Progenitor cell of endocrine pancreas (in vitro differentiated cells): ENCODE data around the gene ARHGEF5. TPM values are rescaled to one million over a fixed set of nuclear protein-coding genes. Genes with fewer than 3 reads are reported as not detected.
"Not testable (repeated sequence)": the region's sequence is repeated elsewhere in the genome, so short reads cannot be mapped to it uniquely, and the experiment has no call there.

Experiments
- DNase-seq: peaks from one replicate; pipeline ENCODE4 v3.0.0; 2021; ENCODE audit warnings: low spot score; ENCODE audit not compliant: unreplicated experiment
- H3K27ac Mint-ChIP-seq: 2 replicates; pipeline ENCODE4 v1.8.0; 2021; ENCODE audit warnings: mild to moderate bottlenecking, moderate library complexity, mixed read lengths
- H3K27me3 Mint-ChIP-seq: 2 replicates; pipeline ENCODE4 v1.8.0; 2021; ENCODE audit warnings: mixed read lengths
- H3K36me3 Mint-ChIP-seq: 2 replicates; pipeline ENCODE4 v1.8.0; 2022; ENCODE audit warnings: mixed read lengths; ENCODE audit not compliant: insufficient read depth
- H3K4me1 Mint-ChIP-seq: 2 replicates; pipeline ENCODE4 v1.8.0; 2021; ENCODE audit warnings: low read depth, mixed read lengths
- H3K4me3 Mint-ChIP-seq: 2 replicates; pipeline ENCODE4 v1.8.0; 2021; ENCODE audit warnings: low read depth, mild to moderate bottlenecking, moderate library complexity, mixed read lengths
- H3K9me3 Mint-ChIP-seq: 2 replicates; pipeline ENCODE4 v1.8.0; 2021; ENCODE audit warnings: low read depth, mixed read lengths
- total RNA-seq: library from RNA; stranded (reverse); gene quantifications from 2 replicates; pipeline ENCODE4 v1.2.1, GENCODE V29; 2021
- TF ChIP-seq, protein P1 (sequence below): fragments of 200-600 bp; sonication (generic); IDR thresholded peaks from one replicate; pipeline ENCODE4 v1.5.0; 2021; ENCODE audit warnings: antibody characterized with exemption, mild to moderate bottlenecking; ENCODE audit not compliant: unreplicated experiment

The ARHGEF5 gene
- total RNA-seq, 1 donor from 2014 or later = 46.6 TPM

DNA sequence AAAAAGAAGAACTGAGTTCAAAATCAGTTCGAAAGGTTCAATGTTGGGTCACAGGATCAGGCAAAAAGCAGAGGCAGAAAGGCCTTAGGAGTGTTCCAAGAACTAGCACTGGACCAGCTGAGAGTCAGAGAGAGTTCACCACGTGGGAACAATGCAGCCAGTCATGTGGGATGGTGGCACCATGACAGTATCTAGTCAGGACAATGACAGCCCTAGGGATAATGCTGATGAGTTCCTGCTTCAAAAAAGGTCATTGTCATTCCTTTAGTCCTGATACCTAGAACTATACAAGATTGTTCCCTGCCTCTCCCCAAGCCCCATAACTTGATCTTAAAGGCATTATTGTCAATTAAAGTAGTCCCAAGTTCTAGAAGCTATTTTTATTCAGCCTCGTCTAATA, 3.5 kb upstream of the ARHGEF5 start:
- not testable (repeated sequence) for DNase-seq, H3K27ac Mint-ChIP-seq, H3K9me3 Mint-ChIP-seq, H3K4me3 Mint-ChIP-seq, H3K27me3 Mint-ChIP-seq, H3K4me1 Mint-ChIP-seq, H3K36me3 Mint-ChIP-seq

DNA sequence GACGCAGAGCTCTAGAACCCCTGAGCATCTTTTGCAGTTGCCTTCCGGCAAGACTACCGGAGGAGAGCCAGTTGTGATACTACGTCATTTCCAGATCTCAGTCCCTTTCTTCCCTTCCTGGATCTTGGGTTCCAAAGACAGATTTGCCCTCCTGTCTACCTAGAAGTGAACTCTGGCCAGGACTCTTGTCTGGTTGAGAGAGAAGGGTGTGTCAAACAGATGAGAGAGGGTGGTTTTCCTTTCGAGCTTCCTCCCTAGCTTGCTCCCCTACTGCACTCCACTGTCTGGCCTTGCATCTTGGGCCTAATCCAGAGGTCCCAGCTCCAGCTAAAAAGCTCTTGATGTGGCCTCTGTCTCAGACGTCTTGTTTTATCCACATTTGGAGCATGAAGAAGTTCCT, 983 bp downstream of the ARHGEF5 start:
- not testable (repeated sequence) for H3K27me3 Mint-ChIP-seq, H3K9me3 Mint-ChIP-seq, H3K4me3 Mint-ChIP-seq, H3K36me3 Mint-ChIP-seq, H3K27ac Mint-ChIP-seq, H3K4me1 Mint-ChIP-seq, DNase-seq

DNA sequence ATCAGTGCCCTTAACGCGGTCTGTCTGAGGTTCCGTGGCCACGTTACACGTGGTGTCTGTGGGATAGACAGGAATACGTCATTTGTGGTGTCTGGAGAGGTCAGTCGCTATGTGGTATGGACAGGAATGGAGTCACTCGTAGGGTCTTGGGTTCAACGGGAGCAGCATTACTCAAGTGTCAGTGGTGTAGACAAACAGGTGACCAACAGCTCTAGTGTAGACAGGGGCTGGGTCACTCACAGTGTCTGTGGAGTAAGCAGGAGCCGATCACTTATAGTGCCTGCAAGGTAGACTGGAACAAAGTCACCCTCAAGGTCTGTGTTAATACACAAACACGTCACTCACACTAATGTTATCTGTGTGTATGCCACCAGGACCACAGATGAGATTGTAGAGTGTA, 1.7 kb downstream of the ARHGEF5 start:
- H3K36me3 Mint-ChIP-seq, H3K4me3 Mint-ChIP-seq, DNase-seq, H3K27ac Mint-ChIP-seq, H3K4me1 Mint-ChIP-seq, H3K9me3 Mint-ChIP-seq, H3K27me3 Mint-ChIP-seq: not testable (repeated sequence)

DNA sequence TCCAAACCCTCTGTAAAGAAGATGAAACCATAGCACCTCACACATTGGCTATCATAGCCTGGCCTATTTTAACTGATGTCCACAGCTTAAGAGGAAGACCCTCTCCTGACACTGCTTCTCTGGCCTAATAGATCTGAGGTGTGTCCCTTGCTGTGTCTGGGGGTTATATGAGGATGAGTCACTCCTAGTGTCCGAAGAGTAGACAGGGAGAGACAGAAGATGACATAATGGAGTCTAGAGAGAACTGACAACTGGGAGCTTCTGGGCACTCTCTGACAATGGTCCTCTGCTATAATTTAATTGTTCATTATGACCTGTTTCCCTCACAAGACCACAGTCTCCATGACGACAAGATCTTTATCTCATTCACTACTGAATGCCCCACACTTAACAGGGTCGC, 6.9 kb downstream of the ARHGEF5 start:
- not testable (repeated sequence) for H3K27ac Mint-ChIP-seq, H3K4me3 Mint-ChIP-seq, DNase-seq, H3K9me3 Mint-ChIP-seq, H3K27me3 Mint-ChIP-seq, H3K4me1 Mint-ChIP-seq, H3K36me3 Mint-ChIP-seq

DNA sequence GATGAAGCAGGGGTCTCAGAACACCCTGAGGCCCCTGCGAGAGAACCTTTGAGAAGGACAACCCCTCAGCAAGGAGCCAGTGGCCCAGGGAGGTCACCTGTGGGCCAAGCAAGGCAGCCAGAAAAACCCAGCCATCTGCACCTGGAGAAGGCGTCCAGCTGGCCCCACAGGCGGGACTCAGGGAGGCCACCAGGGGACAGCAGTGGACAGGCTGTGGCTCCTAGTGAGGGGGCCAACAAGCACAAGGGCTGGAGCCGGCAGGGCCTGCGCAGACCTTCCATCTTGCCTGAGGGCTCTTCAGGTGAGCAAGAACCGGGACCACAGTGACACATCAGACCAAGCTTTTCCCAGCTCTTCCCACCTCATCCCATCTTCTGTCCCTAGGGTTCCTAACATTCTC, 10.3 kb downstream of the ARHGEF5 start:
- not testable (repeated sequence) for H3K27me3 Mint-ChIP-seq, H3K4me1 Mint-ChIP-seq, H3K9me3 Mint-ChIP-seq, H3K4me3 Mint-ChIP-seq, H3K27ac Mint-ChIP-seq, DNase-seq, H3K36me3 Mint-ChIP-seq

DNA sequence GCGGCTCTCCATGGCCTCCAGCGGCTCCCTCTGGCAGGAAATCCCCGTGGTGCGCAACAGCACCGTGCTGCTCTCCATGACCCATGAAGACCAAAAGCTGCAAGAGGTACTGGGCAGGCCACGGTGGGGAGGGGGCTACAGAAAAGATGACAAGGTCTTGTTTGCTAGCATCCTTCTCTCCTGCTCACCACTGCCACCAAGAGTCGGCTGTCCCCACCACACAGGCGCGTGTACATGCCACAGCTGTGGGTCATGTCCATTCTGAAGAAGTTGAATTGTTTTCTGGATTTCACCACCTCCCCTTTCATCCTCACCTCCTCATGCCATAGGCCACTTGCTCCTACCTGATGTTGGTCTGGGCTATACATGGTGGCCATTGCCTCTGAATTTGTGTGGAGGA, 12.0 kb downstream of the ARHGEF5 start:
- not testable (repeated sequence) for H3K4me1 Mint-ChIP-seq, DNase-seq, H3K27me3 Mint-ChIP-seq, H3K9me3 Mint-ChIP-seq, H3K27ac Mint-ChIP-seq, H3K36me3 Mint-ChIP-seq, H3K4me3 Mint-ChIP-seq

DNA sequence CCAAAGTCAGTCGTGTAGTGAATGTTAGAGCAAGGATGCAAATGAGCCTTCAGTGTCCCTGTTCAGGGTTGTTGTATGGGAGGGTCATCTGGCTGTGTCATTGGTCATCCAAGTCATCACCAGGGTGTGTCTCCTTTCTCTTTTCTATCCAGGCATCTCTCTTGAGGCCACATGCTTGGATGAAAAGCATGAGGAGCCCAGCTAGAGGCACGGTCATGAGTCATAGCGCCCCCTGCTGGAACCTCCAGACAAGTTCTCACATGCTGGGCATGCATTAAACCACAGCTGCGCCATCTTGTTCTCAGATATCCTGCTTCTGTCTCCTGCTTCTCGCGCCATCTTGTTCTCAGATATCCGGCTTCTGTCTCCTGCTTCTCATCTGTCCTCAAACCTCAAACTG, 14.0 kb downstream of the ARHGEF5 start:
- not testable (repeated sequence) for H3K36me3 Mint-ChIP-seq, H3K4me1 Mint-ChIP-seq, H3K27me3 Mint-ChIP-seq, H3K27ac Mint-ChIP-seq, DNase-seq, H3K9me3 Mint-ChIP-seq, H3K4me3 Mint-ChIP-seq

DNA sequence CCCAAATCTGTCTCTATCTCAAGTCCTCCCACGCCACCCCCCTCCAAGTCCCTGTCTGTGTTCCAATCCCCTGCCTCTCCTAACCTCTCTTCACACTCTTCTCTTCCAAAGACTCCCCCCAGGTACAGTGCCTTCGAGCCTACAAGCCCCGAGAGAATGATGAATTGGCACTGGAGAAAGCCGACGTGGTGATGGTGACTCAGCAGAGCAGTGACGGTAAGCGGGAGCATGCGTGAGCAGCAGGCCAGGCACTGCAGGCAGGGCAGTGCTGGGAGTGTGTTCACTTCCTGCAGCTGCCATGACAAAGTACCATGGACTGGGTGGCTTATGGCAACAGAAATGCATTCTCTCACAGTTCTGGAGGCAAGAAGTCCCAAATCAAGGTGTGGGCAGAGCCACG, 23.4 kb downstream of the ARHGEF5 start:
- TF ChIP-seq, protein P1, sequence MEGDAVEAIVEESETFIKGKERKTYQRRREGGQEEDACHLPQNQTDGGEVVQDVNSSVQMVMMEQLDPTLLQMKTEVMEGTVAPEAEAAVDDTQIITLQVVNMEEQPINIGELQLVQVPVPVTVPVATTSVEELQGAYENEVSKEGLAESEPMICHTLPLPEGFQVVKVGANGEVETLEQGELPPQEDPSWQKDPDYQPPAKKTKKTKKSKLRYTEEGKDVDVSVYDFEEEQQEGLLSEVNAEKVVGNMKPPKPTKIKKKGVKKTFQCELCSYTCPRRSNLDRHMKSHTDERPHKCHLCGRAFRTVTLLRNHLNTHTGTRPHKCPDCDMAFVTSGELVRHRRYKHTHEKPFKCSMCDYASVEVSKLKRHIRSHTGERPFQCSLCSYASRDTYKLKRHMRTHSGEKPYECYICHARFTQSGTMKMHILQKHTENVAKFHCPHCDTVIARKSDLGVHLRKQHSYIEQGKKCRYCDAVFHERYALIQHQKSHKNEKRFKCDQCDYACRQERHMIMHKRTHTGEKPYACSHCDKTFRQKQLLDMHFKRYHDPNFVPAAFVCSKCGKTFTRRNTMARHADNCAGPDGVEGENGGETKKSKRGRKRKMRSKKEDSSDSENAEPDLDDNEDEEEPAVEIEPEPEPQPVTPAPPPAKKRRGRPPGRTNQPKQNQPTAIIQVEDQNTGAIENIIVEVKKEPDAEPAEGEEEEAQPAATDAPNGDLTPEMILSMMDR = no peak
- no peak for DNase-seq

DNA sequence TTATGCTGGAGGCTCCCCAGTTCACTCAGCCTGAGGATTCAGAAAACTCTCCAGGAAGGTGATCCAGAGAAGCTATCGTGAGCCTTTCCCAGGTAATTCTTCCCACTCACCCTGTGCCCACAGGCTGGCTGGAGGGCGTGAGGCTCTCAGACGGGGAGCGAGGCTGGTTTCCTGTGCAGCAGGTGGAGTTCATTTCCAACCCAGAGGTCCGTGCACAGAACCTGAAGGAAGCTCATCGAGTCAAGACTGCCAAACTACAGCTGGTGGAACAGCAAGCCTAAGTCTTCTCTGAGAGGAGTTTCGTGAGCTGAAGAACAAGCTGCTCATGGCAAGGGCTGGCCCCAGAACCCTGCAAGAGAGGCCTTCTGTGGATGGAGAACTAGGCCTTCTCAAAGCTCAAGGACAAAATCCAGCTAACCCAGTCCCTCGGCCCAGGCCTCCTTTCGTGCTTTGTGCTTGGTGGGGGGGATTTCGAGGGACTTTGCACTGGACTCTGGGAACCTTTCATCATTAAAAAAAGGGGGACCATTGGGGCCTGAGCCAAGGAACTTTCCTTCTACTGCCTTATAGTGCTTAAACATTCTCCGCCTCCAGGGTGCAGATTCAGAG, 24.7 kb downstream of the ARHGEF5 start:
- H3K9me3 Mint-ChIP-seq = no peaks in the 10 kb centered on the region
- DNase-seq = no peak
- peaks cover 8% of the 10 kb centered on the region for H3K4me1 Mint-ChIP-seq
- no peaks in the 10 kb centered on the region for H3K27me3 Mint-ChIP-seq
- TF ChIP-seq, protein P1 = no peak
- no peak overlapping the region for H3K27ac Mint-ChIP-seq
- H3K36me3 Mint-ChIP-seq = peaks cover 9% of the 10 kb centered on the region
- H3K4me3 Mint-ChIP-seq = no peak overlapping the region

More for the DNA sequence above, 23.4 kb downstream of the ARHGEF5 start:
- Mint-ChIP-seq H3K36me3 (peaks cover 9% of the 10 kb centered on the region), H3K27me3 (no peaks in the 10 kb centered on the region), H3K4me3 (no peak overlapping the region), H3K4me1 (no peaks in the 10 kb centered on the region), H3K9me3 (no peaks in the 10 kb centered on the region), H3K27ac (no peak overlapping the region)
